LNCaP clone FGC (cell line): ENCODE data around the gene SAT1.

Source experiments
- DNase-seq: peaks from one replicate; pipeline ENCODE4 v3.0.0-alpha.2; 2011; ENCODE audit warnings: low read depth
- H3K4me3 ChIP-seq: 2 replicates; pipeline ENCODE4 v1.5.1; 2011; ENCODE audit warnings: mild to moderate bottlenecking, low read depth, low read length, control low read depth
- CTCF ChIP-seq: IDR thresholded peaks from 2 replicates; pipeline ENCODE4 v1.5.1; 2012; ENCODE audit warnings: mild to moderate bottlenecking; ENCODE audit not compliant: control insufficient read depth, insufficient read depth; ENCODE audit errors: extremely low read depth

Gene SAT1

GRCh38 chrX:23786268-23786815, 3.4 kb downstream of the SAT1 start:
- DNase-seq: no peak
- TF ChIP-seq CTCF: no peak
- no peak overlapping the region for H3K4me3 ChIP-seq

- H3K4me3 ChIP-seq: no peak overlapping the region
- DNase-seq: no peak
- no peak for TF ChIP-seq CTCF
These were observed 4.8 kb downstream of the SAT1 start for GRCh38 chrX:23787745-23788118.

GRCh38 chrX:23788521-23788920, 5.5 kb downstream of the SAT1 start:
- DNase-seq: no peak
- no peak overlapping the region for H3K4me3 ChIP-seq
- TF ChIP-seq CTCF: no peak

DNA sequence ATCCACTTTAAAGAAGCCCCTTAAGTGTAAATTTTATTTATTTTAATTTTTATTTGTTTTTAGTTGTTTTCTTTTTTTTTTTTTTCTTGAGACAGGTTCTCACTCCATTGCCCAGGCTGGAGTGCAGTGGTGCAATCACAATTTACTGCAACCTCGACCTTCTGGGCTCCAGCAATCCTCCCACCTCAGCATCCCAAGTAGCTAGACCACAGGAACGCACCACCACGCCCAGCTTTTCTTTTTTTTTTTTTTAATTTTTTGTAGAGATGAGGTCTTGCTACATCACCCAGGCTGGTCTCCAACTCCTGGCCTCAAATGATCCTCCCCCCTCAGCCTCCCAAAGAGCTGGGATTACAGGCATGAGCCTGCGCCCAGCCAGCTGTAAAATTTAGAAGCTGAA, 6.0 kb downstream of the SAT1 start:
- DNase-seq: no peak
- no peak overlapping the region for H3K4me3 ChIP-seq
- no peak for TF ChIP-seq CTCF

DNA sequence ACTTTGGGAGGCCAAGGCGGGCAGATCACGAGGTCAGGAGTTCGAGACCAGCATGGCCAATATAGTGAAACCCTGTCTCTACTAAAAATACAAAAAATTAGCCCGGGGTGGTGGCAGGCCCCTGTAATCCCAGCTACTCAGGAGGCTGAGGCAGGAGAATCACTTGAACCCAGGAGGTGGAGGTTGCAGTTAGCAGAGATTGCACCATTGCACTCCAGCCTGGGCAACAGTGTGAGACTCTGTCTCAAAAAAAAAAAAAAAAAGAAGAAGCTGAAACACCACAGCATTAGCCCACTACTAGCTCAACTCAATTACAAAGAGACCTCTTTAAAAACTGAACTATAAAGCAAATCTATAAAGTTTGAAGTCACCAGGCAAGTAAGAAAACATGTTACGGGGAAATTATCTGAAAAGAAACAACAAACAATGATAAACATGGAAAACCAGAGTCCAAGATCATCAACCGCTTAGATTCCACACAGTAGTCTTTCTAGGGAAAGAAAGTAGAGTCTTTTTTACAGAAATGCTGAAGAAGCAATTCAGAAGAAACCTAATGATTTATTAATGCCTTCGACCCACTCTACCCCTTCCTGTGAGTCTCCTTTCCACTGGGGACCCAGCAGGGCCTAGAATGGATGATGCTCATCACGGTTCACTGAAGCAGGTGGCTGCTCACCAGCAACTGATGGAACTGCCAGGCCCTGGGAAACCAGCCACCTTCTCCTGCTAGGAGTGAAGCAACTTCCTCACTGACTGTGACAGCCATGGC, 6.6 kb downstream of the SAT1 start:
- no peak for TF ChIP-seq CTCF
- H3K4me3 ChIP-seq: no peak overlapping the region
- DNase-seq: no peak

GRCh38 chrX:23790155-23790497, 7.2 kb downstream of the SAT1 start:
- no peak for DNase-seq
- no peak for TF ChIP-seq CTCF
- H3K4me3 ChIP-seq: no peak overlapping the region
